ENCODE results near the gene MUSTN1.

The MUSTN1 gene

GRCh38 chr3:52783211-52783555, 51.6 kb downstream of the MUSTN1 start:
- DNase-seq, result no peak

Data from activated naive CD4-positive, alpha-beta T cell treated with Interleukin-2 at 50 U/mL for 16 hours (primary cell).